PC-9 (cell line): ENCODE results near the gene VCAN. TPM values are rescaled to one million over a fixed set of nuclear protein-coding genes. Genes with fewer than 3 reads are reported as not detected.

Experiments
- BruUV-seq: library from RNA; stranded (reverse); fragments of 400-500 nt; replicated peaks from 2 replicates; lab custom pipeline; 2021; lab: Mats Ljungman, UMichigan
- CTCF ChIA-PET: fragments of 300-600 bp; sonication (Branson Sonifier 250); formaldehyde crosslinking; loops from one replicate; lab custom pipeline; 2022; ENCODE audit warnings: antibody characterized with exemption; lab: Charles Lee
- POLR2A ChIA-PET: fragments of 300-600 bp; sonication (Branson Sonifier 250); formaldehyde crosslinking; loops from one replicate; lab custom pipeline; 2022; ENCODE audit warnings: antibody characterized with exemption; ENCODE audit not compliant: unreplicated experiment; lab: Charles Lee
- DNase-seq, 2 experiments: peaks; one replicate each; pipeline versions ENCODE4 v3.0.0 to v3.0.0-alpha.2; 2015 to 2022; ENCODE audit warnings: mixed read lengths in 1 of 2
- H2AFZ ChIP-seq: fragments of 200-600 bp; sonication (generic); 2 replicates; pipeline ENCODE4 v1.8.1; 2017; ENCODE audit warnings: antibody characterized with exemption
- H3F3A ChIP-seq: fragments of 200-600 bp; sonication (generic); 2 replicates; pipeline ENCODE4 v1.8.1; 2017; ENCODE audit warnings: antibody characterized with exemption, mild to moderate bottlenecking, low read depth; ENCODE audit not compliant: insufficient read depth
- H3K27ac ChIP-seq: fragments of 200-600 bp; sonication (generic); 2 replicates; pipeline ENCODE4 v1.6.1; 2016; ENCODE audit warnings: mixed run types
- H3K27me3 ChIP-seq: fragments of 200-600 bp; sonication (generic); 2 replicates; pipeline ENCODE4 v1.6.1; 2016; ENCODE audit warnings: low read depth, mixed run types; ENCODE audit not compliant: insufficient read depth
- H3K36me3 ChIP-seq: fragments of 200-600 bp; sonication (generic); 2 replicates; pipeline ENCODE4 v1.6.1; 2016; ENCODE audit warnings: low read depth, mixed run types
- H3K4me1 ChIP-seq: fragments of 200-600 bp; sonication (generic); replicated peaks from 2 replicates; pipeline ENCODE4 v1.6.1; 2016; ENCODE audit warnings: mixed run types; ENCODE audit not compliant: insufficient read depth
- H3K4me2 ChIP-seq: fragments of 200-600 bp; sonication (generic); 2 replicates; pipeline ENCODE4 v1.6.1; 2017; ENCODE audit warnings: mixed run types
- H3K4me3 ChIP-seq: fragments of 200-600 bp; sonication (generic); 2 replicates; pipeline ENCODE4 v1.6.1; 2016; ENCODE audit warnings: mixed run types
- H3K79me2 ChIP-seq: fragments of 200-600 bp; sonication (generic); 2 replicates; pipeline ENCODE4 v1.6.1; 2017; ENCODE audit warnings: low read depth, mixed run types
- H3K9me2 ChIP-seq: fragments of 200-600 bp; sonication (generic); 2 replicates; pipeline ENCODE4 v1.8.1; 2017; ENCODE audit warnings: mild to moderate bottlenecking; ENCODE audit not compliant: insufficient read depth
- H3K9me3 ChIP-seq: fragments of 200-600 bp; sonication (generic); 2 replicates; pipeline ENCODE4 v1.8.1; 2016; ENCODE audit warnings: low read depth; ENCODE audit not compliant: insufficient read depth
- H4K20me1 ChIP-seq: fragments of 200-600 bp; sonication (generic); 2 replicates; pipeline ENCODE4 v1.8.1; 2017; ENCODE audit not compliant: insufficient read depth
- CTCF ChIP-seq: fragments of 200-600 bp; sonication (generic); conservative IDR thresholded peaks from 2 replicates; pipeline ENCODE4 v1.6.1; 2017; ENCODE audit warnings: mixed run types, antibody characterized with exemption, mild to moderate bottlenecking, moderate library complexity
- EZH2 ChIP-seq: fragments of 200-600 bp; sonication (generic); IDR thresholded peaks from 2 replicates; pipeline ENCODE4 v1.8.0; 2017; ENCODE audit warnings: antibody characterized with exemption, low read depth
- intact Hi-C: fragments of 100-400 bp; cut with micrococcal nuclease; formaldehyde crosslinking; loops from one replicate; pipeline ENCODE4 v1.10.0; 2022; ENCODE audit not compliant: unreplicated experiment
- total RNA-seq: library from RNA; stranded (reverse); gene quantifications from 2 replicates; pipeline ENCODE4 v1.2.3, GENCODE V29; 2021

The VCAN gene
- total RNA-seq, 1 experiment from 2014 or later: 0.28 TPM

GRCh38 chr5:83549076-83549475 lies 77.5 kb downstream of the VCAN start:
- H3K79me2 ChIP-seq: no peaks in the 10 kb centered on the region
- no peaks in the 10 kb centered on the region for H3K9me2 ChIP-seq
- no peaks in the 10 kb centered on the region for H3K36me3 ChIP-seq
- ChIA-PET POLR2A (no interaction called here), CTCF (no interaction called here)
- no peak overlapping the region for H3K4me2 ChIP-seq
- intact Hi-C loops: no loop called here
- H3K27ac ChIP-seq: no peak overlapping the region
- no peaks in the 10 kb centered on the region for H4K20me1 ChIP-seq
- DNase-seq: no peak
- H3K27me3 ChIP-seq: no peaks in the 10 kb centered on the region
- no TSS peak for BruUV-seq
- H3K4me1 ChIP-seq: no peaks in the 10 kb centered on the region
- no peak overlapping the region for H2AFZ ChIP-seq
- H3K4me3 ChIP-seq: no peak overlapping the region
- TF ChIP-seq EZH2: no peak
- no peak for TF ChIP-seq CTCF
- no peaks in the 10 kb centered on the region for H3K9me3 ChIP-seq
- H3F3A ChIP-seq: no peaks in the 10 kb centered on the region

- Histone ChIP-seq H3K4me2 (no peak overlapping the region), H3K4me3 (no peak overlapping the region), H3K9me2 (no peaks in the 10 kb centered on the region), H2AFZ (no peak overlapping the region), H3K27me3 (no peaks in the 10 kb centered on the region), H3K36me3 (no peaks in the 10 kb centered on the region), H4K20me1 (no peaks in the 10 kb centered on the region), H3K9me3 (no peaks in the 10 kb centered on the region), H3K27ac (no peak overlapping the region), H3K79me2 (no peaks in the 10 kb centered on the region), H3K4me1 (no peaks in the 10 kb centered on the region), H3F3A (no peaks in the 10 kb centered on the region)
- ChIA-PET CTCF (no interaction called here), POLR2A (no interaction called here)
- intact Hi-C loops: no loop called here
- TF ChIP-seq EZH2 (no peak), CTCF (no peak)
- BruUV-seq: no TSS peak
- no peak for DNase-seq
Measured at GRCh38 chr5:83549674-83550073, 78.1 kb downstream of the VCAN start.

GRCh38 chr5:83551821-83552220 lies 80.3 kb downstream of the VCAN start:
- Histone ChIP-seq H3K9me3 (no peaks in the 10 kb centered on the region), H3K4me2 (no peak overlapping the region), H3K27me3 (no peaks in the 10 kb centered on the region), H3K27ac (no peak overlapping the region), H4K20me1 (no peaks in the 10 kb centered on the region), H3K4me3 (no peak overlapping the region), H3F3A (no peaks in the 10 kb centered on the region), H3K79me2 (no peaks in the 10 kb centered on the region), H2AFZ (peak overlapping the region; percentile 29; the same call in 1 of the 2 replicates), H3K4me1 (no peaks in the 10 kb centered on the region), H3K9me2 (no peaks in the 10 kb centered on the region), H3K36me3 (no peaks in the 10 kb centered on the region)
- TF ChIP-seq EZH2: no peak
- no peak for TF ChIP-seq CTCF
- no peak for DNase-seq
- ChIA-PET CTCF (no interaction called here), POLR2A (no interaction called here)
- intact Hi-C loops: no loop called here
- no TSS peak for BruUV-seq
